C4-2B (cell line): ENCODE results near the gene NRN1L.
"Not testable (repeated sequence)": the region's sequence is repeated elsewhere in the genome, so short reads cannot be mapped to it uniquely, and the experiment has no call there.

Experiments used
- H3K27ac ChIP-seq: fragments of 450-650 bp; 2 replicates; pipeline ENCODE4 v1.5.1; 2017
- ZFX ChIP-seq: fragments of 450-650 bp; IDR thresholded peaks from 2 replicates; pipeline ENCODE4 v1.6.1; 2017
- TF ChIP-seq, protein P1 (sequence below): fragments of 450-650 bp; conservative IDR thresholded peaks from 2 replicates; pipeline ENCODE4 v1.5.1; 2017; ENCODE audit warnings: mild to moderate bottlenecking

NRN1L gene

DNA sequence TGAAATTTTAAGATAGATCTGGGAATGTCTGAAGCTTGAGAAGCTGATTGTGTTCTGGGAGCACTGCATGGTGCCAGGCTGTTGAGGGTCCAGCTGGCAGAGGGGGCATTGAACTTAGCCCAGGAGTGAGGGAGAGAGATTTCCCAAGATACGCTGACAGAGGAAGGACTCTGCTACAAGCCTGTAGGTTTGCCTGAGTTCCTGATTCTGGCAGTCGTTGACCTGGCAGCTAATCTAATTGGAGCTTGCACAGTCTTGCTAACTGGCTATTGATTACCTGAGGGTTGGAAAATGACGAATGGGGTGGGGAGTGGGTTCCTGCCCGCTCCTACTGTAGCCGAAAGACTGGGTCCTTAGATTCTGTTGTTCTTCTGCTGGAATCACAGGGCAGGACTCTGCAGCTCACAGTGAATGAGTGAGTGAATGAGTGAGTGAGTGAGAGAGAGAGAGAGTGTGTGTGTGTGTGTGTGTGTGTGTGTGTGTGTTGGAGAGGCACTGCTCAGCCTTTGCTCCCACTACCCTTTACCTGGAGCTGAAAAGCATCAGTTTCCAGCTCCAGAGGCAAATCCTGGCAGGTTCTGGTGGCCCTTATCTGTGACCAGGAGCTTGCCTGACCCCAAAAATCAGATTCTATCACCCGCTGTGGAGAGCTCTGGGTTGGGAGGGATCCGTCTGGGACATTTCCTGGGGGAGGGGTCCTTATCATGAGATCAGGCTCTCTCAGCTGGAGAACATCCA, 30.2 kb downstream of the NRN1L start:
- H3K27ac ChIP-seq: no peak overlapping the region

DNA sequence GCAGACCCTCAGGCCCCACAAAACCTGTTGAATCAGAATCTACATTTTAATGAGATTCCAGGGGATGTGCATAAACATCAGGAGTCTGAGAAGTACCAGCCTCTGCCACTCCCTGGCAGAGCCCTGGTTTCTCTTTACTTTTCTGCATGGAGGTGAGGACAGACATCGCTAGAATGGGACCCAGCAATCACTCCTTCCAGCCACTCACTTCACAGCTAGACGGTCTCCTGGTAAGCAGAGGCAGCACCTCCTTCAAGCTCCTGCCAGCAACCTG, 30.7 kb downstream of the NRN1L start:
- not testable (repeated sequence) for H3K27ac ChIP-seq

More for the DNA sequence above, 30.2 kb downstream of the NRN1L start:
- no peak for TF ChIP-seq ZFX
- TF ChIP-seq, protein P1, sequence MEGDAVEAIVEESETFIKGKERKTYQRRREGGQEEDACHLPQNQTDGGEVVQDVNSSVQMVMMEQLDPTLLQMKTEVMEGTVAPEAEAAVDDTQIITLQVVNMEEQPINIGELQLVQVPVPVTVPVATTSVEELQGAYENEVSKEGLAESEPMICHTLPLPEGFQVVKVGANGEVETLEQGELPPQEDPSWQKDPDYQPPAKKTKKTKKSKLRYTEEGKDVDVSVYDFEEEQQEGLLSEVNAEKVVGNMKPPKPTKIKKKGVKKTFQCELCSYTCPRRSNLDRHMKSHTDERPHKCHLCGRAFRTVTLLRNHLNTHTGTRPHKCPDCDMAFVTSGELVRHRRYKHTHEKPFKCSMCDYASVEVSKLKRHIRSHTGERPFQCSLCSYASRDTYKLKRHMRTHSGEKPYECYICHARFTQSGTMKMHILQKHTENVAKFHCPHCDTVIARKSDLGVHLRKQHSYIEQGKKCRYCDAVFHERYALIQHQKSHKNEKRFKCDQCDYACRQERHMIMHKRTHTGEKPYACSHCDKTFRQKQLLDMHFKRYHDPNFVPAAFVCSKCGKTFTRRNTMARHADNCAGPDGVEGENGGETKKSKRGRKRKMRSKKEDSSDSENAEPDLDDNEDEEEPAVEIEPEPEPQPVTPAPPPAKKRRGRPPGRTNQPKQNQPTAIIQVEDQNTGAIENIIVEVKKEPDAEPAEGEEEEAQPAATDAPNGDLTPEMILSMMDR: no peak

GRCh38 chr16:67915831-67916723, 31.4 kb downstream of the NRN1L start:
- TF ChIP-seq, protein P1: no peak
- no peak for TF ChIP-seq ZFX
- H3K27ac ChIP-seq: no peak overlapping the region

DNA sequence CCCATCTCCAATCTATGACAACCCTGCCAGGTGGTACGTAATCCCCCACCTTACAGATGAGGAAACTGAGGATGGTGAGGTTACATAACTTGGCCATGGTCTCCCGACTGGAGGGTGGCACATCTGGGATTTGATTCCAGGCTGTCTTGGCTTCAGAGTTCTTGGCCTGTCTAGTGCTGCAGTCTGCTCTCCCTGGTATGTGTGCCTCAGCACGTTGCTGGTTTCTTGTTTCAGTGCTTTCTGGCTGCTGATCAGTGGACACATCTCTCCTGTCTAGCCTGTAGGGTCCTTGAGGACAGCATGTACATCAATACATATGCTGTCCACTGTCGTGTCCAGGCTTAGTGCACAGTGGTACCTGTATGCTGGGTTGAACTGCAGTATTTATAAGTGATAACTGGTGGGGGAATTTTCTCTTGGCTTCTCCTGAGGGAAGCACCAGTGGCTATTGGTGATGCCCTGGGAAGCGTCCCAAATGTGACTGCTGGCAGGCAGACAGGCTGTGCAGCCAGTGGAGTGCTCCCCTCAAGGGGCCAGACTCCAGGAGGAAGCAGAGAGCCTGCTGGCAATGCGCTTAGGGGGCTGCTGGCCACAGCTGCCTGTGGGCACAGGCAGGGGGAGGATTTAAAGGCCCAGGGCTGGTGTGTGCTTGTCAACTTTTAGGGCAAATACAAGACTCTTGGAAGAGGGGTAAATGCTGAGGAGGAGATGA, 32.6 kb downstream of the NRN1L start:
- H3K27ac ChIP-seq: no peak overlapping the region
- TF ChIP-seq, protein P1: no peak
- TF ChIP-seq ZFX: no peak

GRCh38 chr16:67917852-67918236, 33.2 kb downstream of the NRN1L start:
- TF ChIP-seq, protein P1: no peak
- no peak for TF ChIP-seq ZFX
- H3K27ac ChIP-seq: no peak overlapping the region

- TF ChIP-seq, protein P1: no peak
- no peak for TF ChIP-seq ZFX
- no peak overlapping the region for H3K27ac ChIP-seq
Observed at GRCh38 chr16:67919622-67920221, 35.0 kb downstream of the NRN1L start.

- H3K27ac ChIP-seq: peak overlapping the region; percentile 83
- TF ChIP-seq, protein P1: no peak
- TF ChIP-seq ZFX: no peak
Observed at GRCh38 chr16:67922221-67922620, 37.5 kb downstream of the NRN1L start.
